ENCODE results near the gene HCAR2.

HCAR2 gene

DNA sequence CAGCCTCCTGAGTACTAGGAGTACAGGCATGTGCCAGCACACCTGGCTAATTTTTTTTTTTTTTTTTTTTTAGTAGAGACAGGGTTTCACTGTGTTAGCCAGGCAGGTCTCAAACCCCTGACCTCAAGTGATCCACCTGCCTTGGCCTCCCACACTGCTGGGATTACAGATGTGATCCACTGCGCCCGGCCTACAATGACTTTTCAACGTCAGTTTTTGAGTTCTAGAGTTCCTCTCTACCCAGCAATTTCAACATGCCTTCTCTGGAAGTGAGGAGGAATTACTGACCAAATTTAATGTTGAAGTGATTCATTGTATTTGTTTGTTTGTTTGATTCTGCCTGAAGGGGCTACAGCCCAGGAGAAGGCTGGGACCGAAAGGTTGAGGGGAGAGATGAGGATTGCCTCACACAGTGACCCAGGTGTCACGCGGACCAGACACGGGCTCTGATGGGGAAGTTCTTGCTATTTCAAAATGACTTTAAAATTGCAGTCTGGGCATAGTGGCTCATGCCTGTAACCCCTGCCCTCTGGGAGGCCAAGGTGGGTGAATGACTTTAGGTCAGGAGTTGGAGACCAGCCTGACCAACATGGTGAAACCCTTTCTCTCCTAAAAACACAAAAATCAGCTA, 40.9 kb upstream of the HCAR2 start:
- TF ChIP-seq, protein P1, sequence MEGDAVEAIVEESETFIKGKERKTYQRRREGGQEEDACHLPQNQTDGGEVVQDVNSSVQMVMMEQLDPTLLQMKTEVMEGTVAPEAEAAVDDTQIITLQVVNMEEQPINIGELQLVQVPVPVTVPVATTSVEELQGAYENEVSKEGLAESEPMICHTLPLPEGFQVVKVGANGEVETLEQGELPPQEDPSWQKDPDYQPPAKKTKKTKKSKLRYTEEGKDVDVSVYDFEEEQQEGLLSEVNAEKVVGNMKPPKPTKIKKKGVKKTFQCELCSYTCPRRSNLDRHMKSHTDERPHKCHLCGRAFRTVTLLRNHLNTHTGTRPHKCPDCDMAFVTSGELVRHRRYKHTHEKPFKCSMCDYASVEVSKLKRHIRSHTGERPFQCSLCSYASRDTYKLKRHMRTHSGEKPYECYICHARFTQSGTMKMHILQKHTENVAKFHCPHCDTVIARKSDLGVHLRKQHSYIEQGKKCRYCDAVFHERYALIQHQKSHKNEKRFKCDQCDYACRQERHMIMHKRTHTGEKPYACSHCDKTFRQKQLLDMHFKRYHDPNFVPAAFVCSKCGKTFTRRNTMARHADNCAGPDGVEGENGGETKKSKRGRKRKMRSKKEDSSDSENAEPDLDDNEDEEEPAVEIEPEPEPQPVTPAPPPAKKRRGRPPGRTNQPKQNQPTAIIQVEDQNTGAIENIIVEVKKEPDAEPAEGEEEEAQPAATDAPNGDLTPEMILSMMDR (IDR thresholded peaks at IDR 0.05; ENCODE audit: unreplicated experiment in 3 of 3): no peak
- H3K36me3 Mint-ChIP-seq (ENCODE audit: low read depth): no peaks in the 10 kb centered on the region
- no peak overlapping the region for H3K4me3 Mint-ChIP-seq
- no peaks in the 10 kb centered on the region for H3K9me3 Mint-ChIP-seq
- H3K27me3 Mint-ChIP-seq (ENCODE audit: low read depth): no peaks in the 10 kb centered on the region
- no peak overlapping the region for H3K27ac Mint-ChIP-seq
- H3K4me1 Mint-ChIP-seq: no peaks in the 10 kb centered on the region

DNA sequence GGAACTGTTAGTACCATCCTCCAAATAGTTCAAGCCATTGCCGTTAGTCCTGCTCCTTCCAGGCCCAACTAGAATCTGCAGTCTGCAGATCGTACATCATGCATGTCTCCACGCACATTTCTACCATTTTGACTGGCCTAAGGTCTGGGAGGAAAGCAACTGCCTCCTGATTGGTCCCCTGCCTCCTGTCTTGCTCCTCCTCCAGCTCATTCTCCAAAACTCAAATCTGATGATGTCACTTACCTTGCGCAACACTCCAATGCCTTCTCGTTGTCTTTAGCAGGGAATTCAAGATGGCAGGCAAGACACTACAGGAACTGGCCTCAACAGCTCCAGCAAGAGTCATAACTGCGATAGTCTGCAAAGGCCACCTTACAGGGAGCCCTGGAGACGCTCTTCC, 37.2 kb upstream of the HCAR2 start:
- H3K4me1 Mint-ChIP-seq: no peaks in the 10 kb centered on the region
- H3K36me3 Mint-ChIP-seq (ENCODE audit: low read depth): no peaks in the 10 kb centered on the region
- no peaks in the 10 kb centered on the region for H3K27me3 Mint-ChIP-seq (ENCODE audit: low read depth)
- H3K27ac Mint-ChIP-seq: no peak overlapping the region
- TF ChIP-seq, protein P1 (IDR thresholded peaks at IDR 0.05; ENCODE audit: unreplicated experiment in 3 of 3): no peak
- no peaks in the 10 kb centered on the region for H3K9me3 Mint-ChIP-seq
- no peak overlapping the region for H3K4me3 Mint-ChIP-seq

DNA sequence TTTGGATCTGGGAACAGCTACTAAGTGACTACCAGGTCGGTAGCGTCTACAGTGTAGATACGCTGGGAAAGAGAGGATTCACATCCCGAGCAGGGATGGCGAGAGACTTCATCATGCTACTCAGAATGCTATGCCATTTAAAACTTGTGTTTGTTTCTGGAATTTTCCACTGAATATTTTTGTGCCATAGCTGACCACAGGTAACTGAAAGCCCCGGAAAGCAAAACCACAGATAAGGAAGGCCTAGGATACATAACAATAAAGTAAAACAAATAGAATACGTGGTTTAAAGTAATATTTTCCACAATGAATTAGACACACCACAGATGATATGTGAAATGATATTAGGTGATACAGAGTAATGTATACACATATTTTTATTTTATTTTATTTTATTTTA, 35.4 kb upstream of the HCAR2 start:
- H3K9me3 Mint-ChIP-seq: no peaks in the 10 kb centered on the region
- H3K27ac Mint-ChIP-seq: no peak overlapping the region
- no peak overlapping the region for H3K4me3 Mint-ChIP-seq
- H3K27me3 Mint-ChIP-seq (ENCODE audit: low read depth): no peaks in the 10 kb centered on the region
- H3K4me1 Mint-ChIP-seq: no peaks in the 10 kb centered on the region
- TF ChIP-seq, protein P1 (IDR thresholded peaks at IDR 0.05; ENCODE audit: unreplicated experiment in 3 of 3): no peak
- no peaks in the 10 kb centered on the region for H3K36me3 Mint-ChIP-seq (ENCODE audit: low read depth)

DNA sequence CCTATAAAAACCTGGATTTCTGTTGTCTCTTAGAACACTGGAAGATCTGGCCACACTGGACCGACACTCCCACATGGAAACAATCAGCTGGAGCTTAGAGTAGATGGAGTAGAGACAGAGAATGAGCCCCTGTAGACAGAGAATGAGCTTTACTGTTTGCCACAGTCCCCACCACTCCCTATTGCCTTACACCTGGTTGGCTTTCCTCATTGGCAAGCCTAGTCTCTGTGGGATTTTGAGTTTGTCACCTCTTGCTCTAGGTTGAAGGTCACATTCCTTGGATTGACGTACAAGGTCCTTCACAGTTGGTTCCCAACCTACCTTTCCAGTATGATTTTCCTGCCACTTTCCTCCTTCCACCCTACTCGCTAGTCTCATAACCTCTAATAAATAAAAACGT, 29.5 kb upstream of the HCAR2 start:
- Mint-ChIP-seq H3K27me3 (ENCODE audit: low read depth) (peaks cover 4% of the 10 kb centered on the region), H3K4me1 (peaks cover 15% of the 10 kb centered on the region), H3K36me3 (ENCODE audit: low read depth) (no peaks in the 10 kb centered on the region), H3K4me3 (no peak overlapping the region), H3K27ac (peak overlapping the region; percentile 13 to 71 (median 39)), H3K9me3 (no peaks in the 10 kb centered on the region)
- TF ChIP-seq, protein P1 (IDR thresholded peaks at IDR 0.05; ENCODE audit: unreplicated experiment in 3 of 3): no peak

DNA sequence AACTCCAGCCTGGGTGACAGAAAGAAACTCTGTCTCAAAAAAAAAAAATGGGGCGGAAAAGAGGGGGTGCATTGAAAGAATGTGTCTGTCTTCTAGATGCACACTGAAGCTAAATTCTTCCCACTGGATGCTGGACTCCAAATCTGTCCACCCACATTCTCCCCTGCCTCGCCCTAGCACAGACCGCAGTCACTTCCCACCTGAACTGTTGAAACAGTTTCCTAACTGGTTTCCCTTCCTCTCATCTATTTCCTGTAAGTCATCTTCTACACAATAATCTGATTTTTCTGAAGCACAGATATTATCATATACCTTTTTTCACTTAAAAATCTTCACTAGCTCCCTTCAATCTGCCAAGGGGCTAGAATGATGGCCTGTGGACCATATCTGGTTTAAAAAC, 29.0 kb upstream of the HCAR2 start:
- no peaks in the 10 kb centered on the region for H3K36me3 Mint-ChIP-seq (ENCODE audit: low read depth)
- TF ChIP-seq, protein P1 (IDR thresholded peaks at IDR 0.05; ENCODE audit: unreplicated experiment in 3 of 3): no peak
- peak overlapping the region in 1 of 3 experiments; percentile 18 for H3K4me3 Mint-ChIP-seq
- H3K27ac Mint-ChIP-seq: peak overlapping the region; percentile 13 to 71 (median 39)
- H3K9me3 Mint-ChIP-seq: no peaks in the 10 kb centered on the region
- peaks cover 4% of the 10 kb centered on the region for H3K27me3 Mint-ChIP-seq (ENCODE audit: low read depth)
- H3K4me1 Mint-ChIP-seq: peaks cover 15% of the 10 kb centered on the region
